Measurements from ENCODE around the gene CELSR1. TPM values are rescaled to one million over a fixed set of nuclear protein-coding genes. Genes with fewer than 3 reads are reported as not detected.

CELSR1 gene
- total and polyA plus RNA-seq, 2 of the 13 experiments (the other 11 are each of a cell fraction or from before 2014, with no cell fraction given), result 0.78 to 1.8 TPM

DNA sequence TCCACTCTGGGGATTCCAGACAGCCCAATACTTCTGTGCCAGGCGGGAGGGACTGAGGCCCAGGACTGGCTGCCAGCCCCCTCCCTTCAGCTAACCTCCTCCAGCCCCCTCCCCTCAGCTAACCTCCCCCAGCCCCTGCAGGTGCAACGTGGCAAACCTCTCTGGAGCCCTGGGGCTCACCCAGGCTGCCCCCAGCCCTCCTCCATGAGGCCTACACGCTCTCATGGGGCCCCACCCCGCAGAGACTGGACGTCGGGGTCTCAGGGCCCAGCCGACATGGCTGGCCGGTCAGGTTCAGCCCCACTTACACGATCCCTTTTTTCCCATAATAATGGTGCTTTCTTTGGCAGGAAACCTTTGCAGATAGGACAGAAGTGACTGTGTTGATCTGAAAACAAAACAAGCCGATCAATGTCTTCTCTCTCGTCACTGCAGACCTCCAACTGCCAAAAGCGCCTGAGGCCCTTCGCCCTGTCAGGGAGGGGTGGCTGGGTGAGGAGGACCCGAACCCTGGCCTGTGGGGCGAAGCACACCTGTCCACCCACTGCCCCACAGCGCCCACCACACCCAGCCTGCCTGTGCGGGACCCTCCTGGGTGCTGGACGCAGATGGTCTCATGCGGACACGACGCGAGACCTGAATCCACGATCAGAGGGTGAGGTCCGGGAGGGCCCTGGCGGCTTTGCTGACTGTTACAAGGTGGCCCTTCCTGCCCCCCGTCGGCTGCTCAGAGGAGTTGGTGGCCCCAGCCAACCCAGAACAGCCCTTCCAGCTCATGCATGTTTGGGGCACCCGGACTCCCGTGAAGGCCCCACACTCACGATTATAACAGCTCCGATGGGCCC, 168.3 kb downstream of the CELSR1 start:
- peaks cover 32% of the 10 kb centered on the region for H3K4me1 ChIP-seq (ENCODE audit: insufficient read depth, low read length)
- intact Hi-C loops (cut with micrococcal nuclease; ENCODE audit: unreplicated experiment), result no loop called here
- FAIRE-seq, result no peak
- no peaks in the 10 kb centered on the region for H4K20me1 ChIP-seq (ENCODE audit: insufficient read depth, low read length)
- H3K36me3 ChIP-seq (replicated peaks in 1 of 2; ENCODE audit: control insufficient read depth in 1 of 2, insufficient read depth in 2 of 2, low read length in 2 of 2), result no peaks in the 10 kb centered on the region
- CTCF ChIA-PET (ENCODE audit: low intra/inter-chr PET ratio, low total read pairs), result interaction anchor here (3.0 kb wide), 1 partner anchor 21 kb away, joined by 48 read pairs; no protein-coding TSS in a partner anchor
- no peaks in the 10 kb centered on the region for H3K79me2 ChIP-seq (ENCODE audit: insufficient read depth, low read length)
- H3K27me3 ChIP-seq (ENCODE audit: control insufficient read depth in 1 of 2, insufficient read depth in 2 of 2, low read length in 2 of 2), result no peaks in the 10 kb centered on the region
- WGBS (ENCODE audit: low lambda C conversion rate), result 88% methylated on average over 15 of the region's 31 CpGs
- TF ChIP-seq ZNF232 (CRISPR knock-in tag; IDR thresholded peaks at IDR 0.05; ENCODE audit: borderline replicate concordance) (no peak), ZNF572 (CRISPR knock-in tag; IDR thresholded peaks at IDR 0.05) (no peak), MXD4 (CRISPR knock-in tag; IDR thresholded peaks at IDR 0.05) (no peak), ZNF292 (CRISPR knock-in tag; IDR thresholded peaks at IDR 0.05; ENCODE audit: borderline replicate concordance, low read depth) (no peak), ZFP37 (CRISPR knock-in tag; IDR thresholded peaks at IDR 0.05; ENCODE audit: borderline replicate concordance) (no peak), ZNF75D (CRISPR knock-in tag; IDR thresholded peaks at IDR 0.05; ENCODE audit: borderline replicate concordance) (no peak), FOXO4 (CRISPR knock-in tag; conservative IDR thresholded peaks at IDR 0.05) (no peak), HINFP (CRISPR knock-in tag; IDR thresholded peaks at IDR 0.05; ENCODE audit: low read depth) (no peak), EEA1 (CRISPR knock-in tag; IDR thresholded peaks at IDR 0.05; ENCODE audit: borderline replicate concordance) (no peak), JUN (CRISPR knock-in tag; IDR thresholded peaks at IDR 0.05) (no peak), SALL2 (CRISPR knock-in tag; IDR thresholded peaks at IDR 0.05) (no peak), ZNF83 (CRISPR knock-in tag; IDR thresholded peaks at IDR 0.05; ENCODE audit: borderline replicate concordance) (no peak), ZNF747 (CRISPR knock-in tag; IDR thresholded peaks at IDR 0.05; ENCODE audit: borderline replicate concordance) (no peak), ZNF431 (CRISPR knock-in tag; IDR thresholded peaks at IDR 0.05; ENCODE audit: borderline replicate concordance, low read depth) (no peak), ZNF543 (CRISPR knock-in tag; IDR thresholded peaks at IDR 0.05) (no peak)
- TF ChIP-seq, protein P1, sequence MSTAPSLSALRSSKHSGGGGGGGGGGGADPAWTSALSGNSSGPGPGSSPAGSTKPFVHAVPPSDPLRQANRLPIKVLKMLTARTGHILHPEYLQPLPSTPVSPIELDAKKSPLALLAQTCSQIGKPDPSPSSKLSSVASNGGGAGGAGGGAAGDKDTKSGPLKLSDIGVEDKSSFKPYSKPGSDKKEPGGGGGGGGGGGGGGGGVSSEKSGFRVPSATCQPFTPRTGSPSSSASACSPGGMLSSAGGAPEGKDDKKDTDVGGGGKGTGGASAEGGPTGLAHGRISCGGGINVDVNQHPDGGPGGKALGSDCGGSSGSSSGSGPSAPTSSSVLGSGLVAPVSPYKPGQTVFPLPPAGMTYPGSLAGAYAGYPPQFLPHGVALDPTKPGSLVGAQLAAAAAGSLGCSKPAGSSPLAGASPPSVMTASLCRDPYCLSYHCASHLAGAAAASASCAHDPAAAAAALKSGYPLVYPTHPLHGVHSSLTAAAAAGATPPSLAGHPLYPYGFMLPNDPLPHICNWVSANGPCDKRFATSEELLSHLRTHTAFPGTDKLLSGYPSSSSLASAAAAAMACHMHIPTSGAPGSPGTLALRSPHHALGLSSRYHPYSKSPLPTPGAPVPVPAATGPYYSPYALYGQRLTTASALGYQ (CRISPR knock-in tag; IDR thresholded peaks at IDR 0.05), result no peak
- no peak overlapping the region for H3K27ac ChIP-seq (ENCODE audit: extremely low read length, insufficient read depth, low read length)
- in situ Hi-C loops (cut with HindIII; ENCODE audit: extremely low pct_ligation_motif_present, low pct_unique_long_range_greater_than_20kb), result loop anchor here (5.0 kb wide), 2 partner anchors 73 to 168 kb away; partner anchors contain the start of gene CELSR1
- DNase-seq (ENCODE audit: low spot score), result no peak
- ATAC-seq, result no peak
- no peak overlapping the region for H3K9ac ChIP-seq (ENCODE audit: insufficient read depth, low read depth, low read length)
- no peak overlapping the region for H3K4me3 ChIP-seq (replicated peaks in 1 of 3; ENCODE audit: insufficient read depth in 1 of 3, low read depth in 2 of 3, low read length in 3 of 3)
- no TSS peak for BruUV-seq (replicated peaks)
- H3K4me2 ChIP-seq (ENCODE audit: low read depth, low read length), result no peak overlapping the region
- H3K9me3 ChIP-seq (ENCODE audit: low read length), result no peaks in the 10 kb centered on the region
- H2AFZ ChIP-seq (ENCODE audit: low read length), result no peak overlapping the region
- POLR2A ChIA-PET, result interaction anchor here (1.5 kb wide), 1 partner anchor 9 kb away, joined by 5 read pairs; no protein-coding TSS in a partner anchor
